ENCODE measurements around the gene PSMC1.

Gene PSMC1

DNA sequence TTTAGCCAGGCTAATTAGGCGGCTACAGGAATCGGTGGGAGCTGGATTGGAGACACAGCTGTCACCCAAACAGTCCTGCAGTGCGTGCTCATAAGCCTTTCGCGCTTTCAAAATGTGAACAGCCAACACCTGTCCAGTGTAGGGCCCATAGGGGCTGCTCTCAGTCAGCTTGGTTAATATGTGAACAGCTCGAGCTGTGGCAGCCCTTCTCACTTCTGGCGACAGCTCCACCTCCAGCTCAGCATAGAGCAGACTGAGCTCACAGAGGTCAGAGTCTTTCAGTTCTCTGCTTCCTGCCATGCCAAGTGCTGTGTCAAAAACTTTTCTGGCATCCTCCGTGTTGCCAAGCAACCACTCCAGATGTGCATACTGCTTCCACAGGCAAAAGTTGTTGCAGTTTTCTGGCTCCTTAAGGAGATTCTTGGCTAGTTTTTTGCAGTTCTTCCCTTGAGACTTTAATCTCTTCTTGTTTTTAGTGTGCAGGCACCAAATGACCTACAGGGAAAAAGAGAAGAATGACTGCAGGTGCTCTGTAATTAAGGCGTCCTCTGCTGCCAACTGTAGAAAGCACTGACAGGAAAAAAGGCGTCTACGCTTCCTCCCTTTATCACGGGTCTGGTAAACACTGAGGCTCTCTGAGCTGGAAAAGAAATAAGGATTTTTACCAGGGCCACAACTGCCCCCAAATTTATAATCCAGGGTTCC is 32.5 kb downstream of the PSMC1 start:
- peaks cover 37% of the 10 kb centered on the region for H3K79me1 ChIP-seq (replicated peaks; ENCODE audit: low read length, poor library complexity, severe bottlenecking)
- H3K4me3 ChIP-seq (ENCODE audit: insufficient read depth in 1 of 2, low read depth in 1 of 2, low read length in 2 of 2): no peak overlapping the region
- no peak overlapping the region for H2AK5ac ChIP-seq (ENCODE audit: low read length, severe bottlenecking)
- H3K27ac ChIP-seq (ENCODE audit: low read length, poor library complexity, severe bottlenecking): no peak overlapping the region
- no peak overlapping the region for H2BK15ac ChIP-seq (ENCODE audit: low read depth, poor library complexity, severe bottlenecking)
- DNase-seq: no peak
- no peak overlapping the region for H2BK12ac ChIP-seq (ENCODE audit: low read length in 2 of 2)
- H3K14ac ChIP-seq (ENCODE audit: low read length in 2 of 2): no peak overlapping the region
- H3K18ac ChIP-seq (ENCODE audit: low read depth in 1 of 2, low read length in 2 of 2): no peak overlapping the region
- peaks cover 11% of the 10 kb centered on the region for H3K4me1 ChIP-seq (ENCODE audit: control insufficient read depth, insufficient read depth, low read depth, low read length)
- no peak overlapping the region for H2AFZ ChIP-seq (ENCODE audit: low read depth, low read length)
- no peak overlapping the region for H3K9ac ChIP-seq (ENCODE audit: low read length)
- H3K23ac ChIP-seq (ENCODE audit: low read length in 2 of 2): no peak overlapping the region
- H2BK120ac ChIP-seq (ENCODE audit: low read depth, low read length): no peak overlapping the region
- H3K27me3 ChIP-seq (ENCODE audit: control insufficient read depth in 1 of 2, insufficient read depth in 1 of 2, low read length in 2 of 2): no peaks in the 10 kb centered on the region
- H3K9me3 ChIP-seq (ENCODE audit: control insufficient read depth, low read length): no peaks in the 10 kb centered on the region
- H2BK5ac ChIP-seq (ENCODE audit: low read depth, low read length, poor library complexity, severe bottlenecking): no peak overlapping the region
- no peak overlapping the region for H4K91ac ChIP-seq (ENCODE audit: low read length)
- 88% methylated on average over 12 of the region's 12 CpGs for WGBS
- peaks cover 45 to 75% of the 10 kb centered on the region in 2 experiments for H3K36me3 ChIP-seq (ENCODE audit: control insufficient read depth in 1 of 2, insufficient read depth in 2 of 2, low read depth in 1 of 2, low read length in 2 of 2)
- H3K4ac ChIP-seq (ENCODE audit: low read depth in 1 of 2, low read length in 2 of 2): no peak overlapping the region
- H4K8ac ChIP-seq (ENCODE audit: low read length): no peak overlapping the region
- H3K4me2 ChIP-seq (ENCODE audit: low read length, poor library complexity, severe bottlenecking): no peak overlapping the region

- Histone ChIP-seq H3K4ac (ENCODE audit: low read depth in 1 of 2, low read length in 2 of 2) (no peak overlapping the region), H3K23ac (ENCODE audit: low read length in 2 of 2) (no peak overlapping the region), H3K79me1 (replicated peaks; ENCODE audit: low read length, poor library complexity, severe bottlenecking) (peaks cover 36% of the 10 kb centered on the region), H3K36me3 (ENCODE audit: control insufficient read depth in 1 of 2, insufficient read depth in 2 of 2, low read depth in 1 of 2, low read length in 2 of 2) (peaks cover 48 to 80% of the 10 kb centered on the region in 2 experiments), H2AK5ac (ENCODE audit: low read length, severe bottlenecking) (no peak overlapping the region), H3K27me3 (ENCODE audit: control insufficient read depth in 1 of 2, insufficient read depth in 1 of 2, low read length in 2 of 2) (no peaks in the 10 kb centered on the region), H4K8ac (ENCODE audit: low read length) (no peak overlapping the region), H3K9ac (ENCODE audit: low read length) (no peak overlapping the region), H3K4me3 (ENCODE audit: insufficient read depth in 1 of 2, low read depth in 1 of 2, low read length in 2 of 2) (no peak overlapping the region), H2AFZ (ENCODE audit: low read depth, low read length) (no peak overlapping the region), H3K9me3 (ENCODE audit: control insufficient read depth, low read length) (no peaks in the 10 kb centered on the region), H2BK5ac (ENCODE audit: low read depth, low read length, poor library complexity, severe bottlenecking) (no peak overlapping the region), H2BK15ac (ENCODE audit: low read depth, poor library complexity, severe bottlenecking) (peak overlapping the region; percentile 56), H3K4me1 (ENCODE audit: control insufficient read depth, insufficient read depth, low read depth, low read length) (peaks cover 11% of the 10 kb centered on the region), H3K18ac (ENCODE audit: low read depth in 1 of 2, low read length in 2 of 2) (no peak overlapping the region), H3K14ac (ENCODE audit: low read length in 2 of 2) (no peak overlapping the region), H2BK120ac (ENCODE audit: low read depth, low read length) (no peak overlapping the region), H3K27ac (ENCODE audit: low read length, poor library complexity, severe bottlenecking) (no peak overlapping the region), H3K4me2 (ENCODE audit: low read length, poor library complexity, severe bottlenecking) (no peak overlapping the region), H2BK12ac (ENCODE audit: low read length in 2 of 2) (no peak overlapping the region), H4K91ac (ENCODE audit: low read length) (no peak overlapping the region)
- 99% methylated on average over 5 of the region's 6 CpGs for WGBS
- no peak for DNase-seq
These were observed 34.1 kb downstream of the PSMC1 start for GRCh38 chr14:90290337-90291011.

DNA sequence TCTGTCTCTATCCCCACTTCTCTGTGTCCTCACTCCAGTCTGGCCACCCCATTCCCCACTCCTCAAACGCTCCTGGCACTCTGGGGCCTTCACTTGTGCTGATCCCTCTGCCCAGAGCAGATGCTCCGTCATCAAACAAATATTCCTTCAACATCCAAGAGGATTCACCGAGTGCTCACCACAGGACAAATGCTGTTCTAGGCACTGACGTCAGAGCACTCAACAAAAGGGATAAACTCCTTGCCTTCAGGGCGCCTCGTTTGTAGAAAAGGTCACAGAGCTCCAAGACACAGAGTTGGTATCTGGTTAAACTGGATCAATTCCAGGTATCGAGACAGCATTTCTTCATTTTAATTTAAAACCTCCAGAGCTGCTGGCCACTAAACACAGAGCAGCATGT is 35.3 kb downstream of the PSMC1 start:
- H3K4ac ChIP-seq (ENCODE audit: low read depth in 1 of 2, low read length in 2 of 2): no peak overlapping the region
- H3K79me1 ChIP-seq (replicated peaks; ENCODE audit: low read length, poor library complexity, severe bottlenecking): peaks cover 31% of the 10 kb centered on the region
- H3K27me3 ChIP-seq (ENCODE audit: control insufficient read depth in 1 of 2, insufficient read depth in 1 of 2, low read length in 2 of 2): no peaks in the 10 kb centered on the region
- 91% methylated on average over 7 of the region's 7 CpGs for WGBS
- no peak overlapping the region for H2AK5ac ChIP-seq (ENCODE audit: low read length, severe bottlenecking)
- H2BK15ac ChIP-seq (ENCODE audit: low read depth, poor library complexity, severe bottlenecking): no peak overlapping the region
- H4K8ac ChIP-seq (ENCODE audit: low read length): no peak overlapping the region
- H2BK12ac ChIP-seq (ENCODE audit: low read length in 2 of 2): no peak overlapping the region
- no peak overlapping the region for H3K27ac ChIP-seq (ENCODE audit: low read length, poor library complexity, severe bottlenecking)
- peaks cover 40 to 81% of the 10 kb centered on the region in 2 experiments for H3K36me3 ChIP-seq (ENCODE audit: control insufficient read depth in 1 of 2, insufficient read depth in 2 of 2, low read depth in 1 of 2, low read length in 2 of 2)
- peaks cover 11% of the 10 kb centered on the region for H3K4me1 ChIP-seq (ENCODE audit: control insufficient read depth, insufficient read depth, low read depth, low read length)
- no peak overlapping the region for H3K4me2 ChIP-seq (ENCODE audit: low read length, poor library complexity, severe bottlenecking)
- no peak overlapping the region for H4K91ac ChIP-seq (ENCODE audit: low read length)
- H2BK120ac ChIP-seq (ENCODE audit: low read depth, low read length): no peak overlapping the region
- H2BK5ac ChIP-seq (ENCODE audit: low read depth, low read length, poor library complexity, severe bottlenecking): no peak overlapping the region
- no peak overlapping the region for H3K4me3 ChIP-seq (ENCODE audit: insufficient read depth in 1 of 2, low read depth in 1 of 2, low read length in 2 of 2)
- no peak overlapping the region for H2AFZ ChIP-seq (ENCODE audit: low read depth, low read length)
- DNase-seq: no peak
- no peak overlapping the region for H3K14ac ChIP-seq (ENCODE audit: low read length in 2 of 2)
- no peak overlapping the region for H3K9ac ChIP-seq (ENCODE audit: low read length)
- no peak overlapping the region for H3K18ac ChIP-seq (ENCODE audit: low read depth in 1 of 2, low read length in 2 of 2)
- H3K9me3 ChIP-seq (ENCODE audit: control insufficient read depth, low read length): no peaks in the 10 kb centered on the region
- no peak overlapping the region for H3K23ac ChIP-seq (ENCODE audit: low read length in 2 of 2)

DNA sequence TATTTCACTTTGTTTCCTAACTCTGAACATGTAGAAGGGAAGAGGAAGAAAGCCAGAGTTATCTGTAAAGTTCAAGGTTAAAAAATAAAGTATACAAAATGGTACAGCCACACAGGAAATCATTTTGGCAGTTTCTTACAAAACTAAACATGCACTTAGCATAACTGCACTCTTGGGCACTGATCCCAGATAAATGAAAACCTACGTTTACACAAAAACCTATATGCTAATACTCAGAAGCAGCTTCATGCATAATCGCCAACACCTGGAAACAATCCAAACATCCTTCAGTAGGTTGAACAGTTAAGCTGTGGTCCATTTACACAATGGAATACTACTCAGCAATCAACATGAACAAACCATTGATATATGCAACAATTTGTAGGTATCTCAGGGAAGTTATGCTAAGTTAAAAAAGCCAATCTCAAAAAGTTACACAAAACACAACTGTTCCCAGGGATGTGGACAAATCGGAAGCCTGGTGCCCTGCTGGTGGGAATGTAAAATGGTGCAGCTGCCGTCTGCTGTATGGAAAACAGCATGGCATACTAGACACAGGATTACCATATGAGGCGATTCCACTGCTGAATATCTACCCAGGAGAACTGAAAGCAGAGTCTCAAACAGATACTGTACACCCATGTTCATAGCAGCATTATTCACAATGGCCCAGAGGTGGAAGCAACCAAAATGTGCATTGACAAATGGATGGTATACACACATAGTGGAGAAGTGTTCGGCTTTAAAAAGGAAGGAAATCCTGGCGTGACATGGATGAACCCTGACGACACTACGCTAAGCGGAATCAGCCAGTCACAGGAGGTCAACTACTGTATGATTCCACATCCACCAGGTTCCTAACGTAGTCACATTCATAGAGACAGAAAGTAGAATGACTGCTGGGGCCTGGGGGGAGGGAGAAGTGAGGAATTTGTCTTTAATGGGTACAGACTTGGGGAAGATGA is 37.7 kb downstream of the PSMC1 start:
- H3K79me1 ChIP-seq (replicated peaks; ENCODE audit: low read length, poor library complexity, severe bottlenecking): peaks cover 27% of the 10 kb centered on the region
- WGBS: 96% methylated on average over 11 of the region's 11 CpGs
- H3K4me2 ChIP-seq (ENCODE audit: low read length, poor library complexity, severe bottlenecking): no peak overlapping the region

More for the DNA sequence above, 37.7 kb downstream of the PSMC1 start:
- Histone ChIP-seq H2BK15ac (ENCODE audit: low read depth, poor library complexity, severe bottlenecking) (no peak overlapping the region), H3K9ac (ENCODE audit: low read length) (no peak overlapping the region), H2BK5ac (ENCODE audit: low read depth, low read length, poor library complexity, severe bottlenecking) (no peak overlapping the region), H3K4me1 (ENCODE audit: control insufficient read depth, insufficient read depth, low read depth, low read length) (no peaks in the 10 kb centered on the region), H3K36me3 (ENCODE audit: control insufficient read depth in 1 of 2, insufficient read depth in 2 of 2, low read depth in 1 of 2, low read length in 2 of 2) (peaks cover 36 to 84% of the 10 kb centered on the region in 2 experiments), H2BK120ac (ENCODE audit: low read depth, low read length) (no peak overlapping the region), H2AFZ (ENCODE audit: low read depth, low read length) (no peak overlapping the region), H3K4ac (ENCODE audit: low read depth in 1 of 2, low read length in 2 of 2) (no peak overlapping the region), H2AK5ac (ENCODE audit: low read length, severe bottlenecking) (no peak overlapping the region), H3K23ac (ENCODE audit: low read length in 2 of 2) (no peak overlapping the region), H3K27me3 (ENCODE audit: control insufficient read depth in 1 of 2, insufficient read depth in 1 of 2, low read length in 2 of 2) (no peaks in the 10 kb centered on the region), H3K9me3 (ENCODE audit: control insufficient read depth, low read length) (no peaks in the 10 kb centered on the region), H4K8ac (ENCODE audit: low read length) (no peak overlapping the region), H3K4me3 (ENCODE audit: insufficient read depth in 1 of 2, low read depth in 1 of 2, low read length in 2 of 2) (no peak overlapping the region), H3K14ac (ENCODE audit: low read length in 2 of 2) (no peak overlapping the region), H3K27ac (ENCODE audit: low read length, poor library complexity, severe bottlenecking) (no peak overlapping the region), H4K91ac (ENCODE audit: low read length) (no peak overlapping the region), H3K18ac (ENCODE audit: low read depth in 1 of 2, low read length in 2 of 2) (no peak overlapping the region), H2BK12ac (ENCODE audit: low read length in 2 of 2) (no peak overlapping the region)
- DNase-seq: no peak

Data from mesenchymal stem cell (in vitro differentiated cells and primary cell).